Hepatocyte (in vitro differentiated cells): ENCODE data around the gene RGMB.

ENCODE experiments used
- EZH2 ChIP-seq: fragments of 200-600 bp; sonication (generic); IDR thresholded peaks from 2 replicates; pipeline ENCODE4 v1.6.1; 2016; ENCODE audit warnings: antibody characterized with exemption, mild to moderate bottlenecking, borderline replicate concordance
- EZH2phosphoT487 ChIP-seq: fragments of 200-600 bp; sonication (generic); IDR thresholded peaks from one replicate; pipeline ENCODE4 v1.6.1; 2018; ENCODE audit warnings: antibody characterized with exemption, mild to moderate bottlenecking, low read depth, moderate library complexity; ENCODE audit not compliant: unreplicated experiment, severe bottlenecking
- TF ChIP-seq, protein P1 (sequence below): fragments of 200-600 bp; sonication (generic); IDR thresholded peaks from 2 replicates; pipeline ENCODE4 v1.5.1; 2016; ENCODE audit warnings: antibody characterized with exemption, mild to moderate bottlenecking; ENCODE audit not compliant: poor library complexity

DNA sequence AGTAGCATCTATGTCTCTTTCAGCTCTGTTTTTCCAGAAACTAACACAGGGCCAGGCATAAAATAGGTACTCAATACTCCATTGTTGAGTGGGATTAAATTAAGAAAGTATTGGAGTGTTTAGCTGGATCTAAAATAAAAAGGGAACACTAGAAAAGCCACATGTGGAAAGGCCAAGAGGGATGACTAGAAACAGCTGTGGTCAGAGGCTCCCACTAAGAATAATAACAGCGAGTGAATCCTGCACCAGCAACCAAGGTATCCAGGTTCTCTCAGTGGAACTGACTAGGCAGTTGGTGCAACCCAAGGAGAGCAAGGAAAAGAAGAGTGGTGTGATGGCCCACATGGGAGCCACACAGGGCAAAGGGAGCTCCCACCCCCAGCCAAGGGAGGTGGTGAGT is 31.5 kb upstream of the RGMB start:
- TF ChIP-seq, protein P1, sequence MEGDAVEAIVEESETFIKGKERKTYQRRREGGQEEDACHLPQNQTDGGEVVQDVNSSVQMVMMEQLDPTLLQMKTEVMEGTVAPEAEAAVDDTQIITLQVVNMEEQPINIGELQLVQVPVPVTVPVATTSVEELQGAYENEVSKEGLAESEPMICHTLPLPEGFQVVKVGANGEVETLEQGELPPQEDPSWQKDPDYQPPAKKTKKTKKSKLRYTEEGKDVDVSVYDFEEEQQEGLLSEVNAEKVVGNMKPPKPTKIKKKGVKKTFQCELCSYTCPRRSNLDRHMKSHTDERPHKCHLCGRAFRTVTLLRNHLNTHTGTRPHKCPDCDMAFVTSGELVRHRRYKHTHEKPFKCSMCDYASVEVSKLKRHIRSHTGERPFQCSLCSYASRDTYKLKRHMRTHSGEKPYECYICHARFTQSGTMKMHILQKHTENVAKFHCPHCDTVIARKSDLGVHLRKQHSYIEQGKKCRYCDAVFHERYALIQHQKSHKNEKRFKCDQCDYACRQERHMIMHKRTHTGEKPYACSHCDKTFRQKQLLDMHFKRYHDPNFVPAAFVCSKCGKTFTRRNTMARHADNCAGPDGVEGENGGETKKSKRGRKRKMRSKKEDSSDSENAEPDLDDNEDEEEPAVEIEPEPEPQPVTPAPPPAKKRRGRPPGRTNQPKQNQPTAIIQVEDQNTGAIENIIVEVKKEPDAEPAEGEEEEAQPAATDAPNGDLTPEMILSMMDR, result no peak
- TF ChIP-seq EZH2 (no peak), EZH2phosphoT487 (no peak)
